NCI-H1092 (cell line): Measurements from ENCODE around the gene SCT.
"Not testable (repeated sequence)": the region's sequence is repeated elsewhere in the genome, so short reads cannot be mapped to it uniquely, and the experiment has no call there.

Experiments used
- DNase-seq: peaks from one replicate; lab custom pipeline; 2025; lab: John Stamatoyannopoulos, UW

Gene SCT, protein sequence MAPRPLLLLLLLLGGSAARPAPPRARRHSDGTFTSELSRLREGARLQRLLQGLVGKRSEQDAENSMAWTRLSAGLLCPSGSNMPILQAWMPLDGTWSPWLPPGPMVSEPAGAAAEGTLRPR

DNA sequence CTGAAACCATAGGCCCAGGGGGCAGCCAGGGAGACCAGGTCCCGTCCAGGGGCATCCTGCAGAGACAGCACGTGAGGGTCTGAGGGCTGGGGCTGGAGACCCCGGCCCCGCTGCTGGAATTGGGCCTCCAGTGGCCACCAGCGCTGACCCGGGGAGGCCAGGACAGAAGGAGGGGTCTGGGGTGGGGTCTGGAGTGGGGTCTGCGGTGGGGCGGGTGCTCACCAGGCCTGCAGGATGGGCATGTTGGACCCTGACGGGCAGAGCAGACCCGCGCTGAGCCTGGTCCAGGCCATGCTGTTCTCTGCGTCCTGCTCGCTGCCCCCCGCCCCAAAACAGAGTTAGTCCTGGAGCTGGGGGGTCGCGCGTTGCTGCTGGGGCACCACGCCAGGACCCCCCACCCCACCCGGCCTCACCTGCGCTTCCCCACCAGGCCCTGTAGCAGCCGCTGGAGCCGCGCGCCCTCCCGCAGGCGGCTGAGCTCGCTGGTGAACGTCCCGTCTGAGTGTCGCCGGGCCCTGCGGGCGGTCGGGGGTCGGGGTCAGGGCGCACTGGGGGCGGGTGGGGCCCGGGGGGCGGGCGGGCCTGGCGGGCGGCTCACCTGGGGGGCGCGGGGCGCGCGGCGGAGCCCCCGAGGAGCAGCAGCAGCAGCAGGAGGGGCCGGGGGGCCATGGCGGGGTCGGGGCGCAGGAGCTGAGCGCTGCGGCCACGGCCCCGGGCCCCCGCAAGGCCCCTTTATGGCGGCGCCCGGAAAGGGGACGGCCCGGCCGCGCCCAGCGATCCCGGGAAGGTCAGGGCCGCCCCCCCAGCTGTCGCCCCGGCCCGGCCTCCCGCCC is at the start of gene SCT:
SCT (minus strand) TSS at position 707 of the 833 bp plus-strand sequence; CDS start at position 669, 38 bp downstream.
- no peak for DNase-seq

DNA sequence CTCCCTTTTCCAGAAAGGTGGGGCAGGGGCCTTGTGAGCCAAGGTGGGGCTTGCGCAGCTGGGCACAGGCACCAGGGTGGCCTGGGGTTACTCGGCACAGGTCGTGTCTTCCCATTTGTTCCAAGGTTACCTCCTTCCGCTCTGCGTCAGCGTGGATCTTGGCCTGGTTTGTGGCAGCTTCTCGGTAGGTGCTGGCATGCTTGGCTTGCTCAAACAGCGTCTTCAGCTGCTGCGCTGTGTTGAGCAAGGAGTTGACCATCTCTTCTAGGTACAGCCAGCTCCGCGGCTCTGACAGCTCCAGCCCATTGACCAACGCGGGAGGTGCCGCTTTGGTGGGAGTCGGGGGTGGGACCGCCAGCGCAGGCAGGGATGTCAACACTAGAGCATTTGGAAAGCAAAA is 47.4 kb upstream of the SCT start:
- DNase-seq = no peak

DNA sequence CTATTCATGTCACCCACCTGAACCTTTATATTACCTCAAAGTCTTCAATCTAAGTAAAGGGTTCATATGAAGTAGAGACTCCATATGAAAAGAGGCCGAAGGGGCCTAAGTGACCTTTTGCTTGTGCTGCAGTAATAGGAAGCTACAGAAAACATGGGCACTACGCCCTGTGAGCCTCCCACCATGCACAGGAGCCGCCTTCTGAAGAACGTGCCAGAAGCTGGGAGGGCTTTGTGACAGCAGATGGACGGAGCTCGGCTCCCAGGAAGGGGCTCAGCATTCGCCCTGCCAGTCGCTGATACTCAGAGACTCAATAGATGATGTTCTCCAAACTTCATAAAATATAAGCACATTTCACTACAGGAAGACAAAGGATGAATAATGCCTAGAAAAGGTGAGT is 46.9 kb upstream of the SCT start:
- no peak for DNase-seq

DNA sequence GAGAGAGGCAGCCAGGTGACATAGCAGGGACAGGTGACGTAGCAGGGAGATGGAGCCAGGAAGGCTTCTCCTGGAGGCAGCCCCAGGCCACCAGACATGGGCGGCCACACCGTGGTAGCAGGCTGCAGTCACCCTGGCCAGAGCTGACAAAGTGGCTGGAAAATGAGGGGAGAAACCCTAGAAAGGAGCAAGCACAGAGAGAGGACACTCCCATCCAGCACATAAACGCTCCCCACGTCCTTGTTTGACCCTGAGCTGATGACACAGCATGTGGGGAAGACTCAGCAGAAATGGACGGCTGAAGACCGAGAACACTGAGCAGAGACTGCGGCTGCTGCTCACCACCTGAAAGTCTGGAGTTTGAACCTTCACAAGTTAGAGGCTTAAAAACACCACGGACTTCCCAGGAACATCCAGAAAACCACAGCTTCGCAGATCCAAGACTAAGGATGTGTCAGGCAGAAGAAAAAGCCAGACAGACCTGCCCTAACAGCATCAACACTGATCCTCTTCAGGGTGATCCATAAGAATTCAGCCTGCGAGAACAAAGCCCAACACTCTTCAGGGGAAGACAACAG is 38.8 kb upstream of the SCT start:
- no peak for DNase-seq

DNA sequence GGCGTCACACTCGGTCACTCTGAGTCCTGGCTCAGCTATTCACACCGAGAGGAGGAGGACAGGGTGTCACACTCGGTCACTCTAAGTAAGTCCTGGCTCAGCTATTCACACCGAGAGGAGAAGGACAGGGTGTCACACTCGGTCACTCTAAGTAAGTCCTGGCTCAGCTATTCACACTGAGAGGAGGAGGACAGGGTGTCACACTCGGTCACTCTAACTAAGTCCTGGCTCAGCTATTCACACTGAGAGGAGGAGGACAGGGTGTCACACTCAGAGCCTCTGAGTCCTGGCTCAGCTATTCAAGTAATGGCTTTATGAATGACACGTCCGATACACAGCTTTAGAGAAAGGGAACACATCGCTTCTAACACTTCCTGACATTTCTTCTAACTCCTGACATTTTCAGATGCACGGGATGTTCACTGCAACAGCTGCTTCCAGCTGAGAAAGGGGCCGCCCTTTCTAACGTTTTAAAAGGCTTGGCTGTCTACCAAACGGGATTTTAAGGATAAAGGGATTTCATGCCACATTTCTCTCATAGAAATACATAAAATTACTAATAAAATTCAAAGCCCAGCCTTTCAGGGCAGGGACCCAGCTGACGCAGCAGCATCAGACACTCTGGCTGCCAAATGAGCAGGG is 38.2 kb upstream of the SCT start:
- no peak for DNase-seq

DNA sequence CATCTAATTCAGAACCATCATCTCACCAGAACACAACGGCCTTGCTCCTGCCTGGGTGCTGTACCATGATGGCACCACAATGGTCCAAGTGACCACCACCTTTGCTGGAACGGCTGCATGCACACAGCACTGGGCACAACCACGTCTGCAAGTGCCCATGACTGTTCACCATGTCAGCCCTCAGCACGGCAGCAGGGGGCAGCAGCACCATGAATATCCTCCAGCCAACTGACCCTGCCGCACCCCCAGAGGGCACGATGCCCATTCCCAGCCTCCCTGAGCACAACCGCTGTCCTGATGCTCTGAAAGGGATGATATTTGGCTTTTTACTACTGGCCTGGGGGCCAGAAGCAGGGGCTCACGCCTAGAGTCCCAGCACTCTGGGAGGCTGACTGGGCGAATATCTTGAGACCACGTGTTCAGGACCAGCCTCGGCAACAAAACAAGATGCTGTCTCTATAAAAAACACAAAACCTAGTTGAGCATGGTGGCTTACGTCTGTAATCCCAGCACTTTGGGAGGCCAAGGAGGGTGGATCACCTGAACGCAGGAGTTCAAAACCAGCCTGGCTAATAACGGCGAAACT is 35.8 kb upstream of the SCT start:
- DNase-seq = no peak

DNA sequence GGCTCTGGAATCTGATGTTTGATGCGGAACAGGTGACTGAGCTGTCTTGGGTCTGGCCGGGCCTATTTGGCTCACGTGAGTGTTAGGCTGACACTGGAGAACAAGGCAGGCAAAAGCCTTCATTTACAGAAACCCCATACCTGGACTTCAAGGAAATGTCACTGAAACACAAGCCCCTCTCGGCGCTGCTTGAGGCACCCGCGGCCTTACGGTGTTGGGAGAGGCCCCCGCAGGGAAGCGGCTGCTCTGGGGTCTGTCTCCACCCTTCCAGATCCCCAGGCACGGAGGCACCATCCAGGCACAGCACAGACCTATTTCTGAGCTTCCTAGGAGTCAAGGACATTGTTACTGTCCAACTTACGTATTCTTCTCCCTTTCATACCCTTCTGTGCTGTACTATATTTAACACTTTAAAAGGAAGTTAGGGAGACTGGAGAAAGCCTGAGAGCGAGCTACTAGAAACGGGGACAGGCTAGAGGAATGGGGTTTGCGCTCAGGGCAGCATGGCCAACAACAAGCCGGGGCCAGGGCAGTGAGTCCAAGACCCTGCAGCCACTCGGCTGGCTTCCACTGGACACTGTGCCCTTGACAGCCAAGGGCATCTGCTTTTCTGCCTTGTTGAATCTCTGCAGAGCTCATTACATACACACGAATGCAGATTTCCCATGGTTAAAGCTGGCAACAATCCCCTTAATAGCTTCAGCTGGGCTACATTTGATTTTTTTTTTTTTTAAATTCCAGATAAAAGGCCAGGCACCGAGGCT is 33.9 kb upstream of the SCT start:
- DNase-seq = no peak

DNA sequence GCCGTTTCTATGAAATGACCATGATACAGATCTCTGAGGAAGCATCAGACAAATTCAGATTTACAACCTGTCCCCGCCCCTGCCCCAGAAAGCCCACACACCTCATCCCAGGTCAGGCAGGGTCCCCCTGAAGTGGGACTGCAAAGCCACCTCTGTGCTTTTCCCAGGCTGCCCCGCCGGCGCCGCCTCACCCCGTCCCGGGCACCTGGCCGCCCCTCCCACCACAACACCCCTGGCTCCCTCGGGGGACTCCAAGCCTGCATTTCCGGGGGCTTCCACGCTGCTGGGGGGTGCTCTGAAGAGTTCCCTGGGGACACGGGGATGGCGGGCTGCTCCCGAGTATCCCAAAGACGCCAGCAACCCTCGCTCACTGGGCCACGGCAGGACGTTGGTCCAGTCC is 33.3 kb upstream of the SCT start:
- no peak for DNase-seq

DNA sequence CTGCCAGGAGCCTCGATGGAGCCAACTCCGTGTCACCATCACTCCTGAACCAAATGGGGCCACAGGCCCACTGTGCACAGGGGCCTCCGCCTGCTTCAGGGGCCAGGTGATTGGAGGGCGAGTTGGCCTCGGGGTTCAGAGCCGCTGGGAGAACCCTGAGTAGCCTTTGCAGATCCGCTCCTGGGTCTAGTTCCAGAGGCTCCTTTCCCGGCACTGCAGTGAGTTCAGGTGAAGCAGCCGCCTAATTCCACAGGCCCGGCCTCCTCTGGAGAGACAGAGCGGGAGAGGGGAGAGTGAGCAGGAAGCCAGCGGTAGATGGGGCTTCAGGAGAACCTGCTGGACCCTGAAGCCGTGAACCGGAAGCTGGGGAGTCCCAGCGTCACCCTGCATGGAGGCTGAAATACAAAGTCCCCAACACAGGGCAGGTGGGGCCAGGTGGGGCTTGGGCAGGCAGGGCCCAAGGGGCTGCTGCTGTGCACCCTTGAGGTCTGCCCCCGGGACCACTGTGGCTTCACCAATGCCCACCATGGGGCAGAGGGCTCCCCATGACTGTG is 32.6 kb upstream of the SCT start:
- DNase-seq = no peak

DNA sequence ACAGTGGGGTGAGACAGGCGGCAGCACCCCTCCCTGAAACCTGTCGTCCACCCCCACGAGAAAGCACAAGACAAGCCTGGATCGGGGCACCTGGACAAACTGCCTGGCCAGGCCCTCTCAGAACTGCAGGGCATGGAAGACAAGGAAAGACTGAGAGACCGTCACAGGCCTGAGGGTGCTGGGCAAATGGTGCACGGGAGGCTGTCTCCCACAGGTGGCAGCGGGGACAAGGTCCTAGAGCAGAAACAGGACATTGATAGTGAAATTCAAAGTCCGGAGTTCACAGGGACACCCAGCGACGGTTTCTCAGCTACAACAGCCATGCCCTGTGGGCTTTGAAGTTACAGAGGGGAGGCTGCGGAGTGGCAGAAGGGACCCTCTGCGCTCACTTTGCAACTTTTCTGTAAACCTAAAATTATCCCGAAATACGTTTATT is 30.7 kb upstream of the SCT start:
- DNase-seq = no peak

DNA sequence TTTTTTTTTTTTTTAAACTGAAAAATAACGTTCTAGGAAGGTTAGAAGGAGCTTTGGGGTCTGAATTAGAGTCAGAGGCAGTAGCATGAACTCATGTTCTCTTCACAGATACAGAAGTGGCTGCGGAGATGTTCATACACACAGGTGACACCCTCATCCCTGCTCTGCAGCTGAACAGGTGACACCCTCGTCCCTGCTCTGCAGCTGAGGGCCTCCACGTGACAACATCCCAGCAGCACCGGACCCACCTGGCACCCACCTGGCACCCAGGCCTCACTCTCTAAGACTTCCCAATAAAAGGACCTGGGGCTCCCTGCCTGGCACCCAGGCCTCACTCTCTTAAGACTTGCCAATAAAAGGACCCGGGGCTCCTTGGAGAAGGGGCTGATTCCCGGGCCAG is 29.9 kb upstream of the SCT start:
- DNase-seq = no peak

DNA sequence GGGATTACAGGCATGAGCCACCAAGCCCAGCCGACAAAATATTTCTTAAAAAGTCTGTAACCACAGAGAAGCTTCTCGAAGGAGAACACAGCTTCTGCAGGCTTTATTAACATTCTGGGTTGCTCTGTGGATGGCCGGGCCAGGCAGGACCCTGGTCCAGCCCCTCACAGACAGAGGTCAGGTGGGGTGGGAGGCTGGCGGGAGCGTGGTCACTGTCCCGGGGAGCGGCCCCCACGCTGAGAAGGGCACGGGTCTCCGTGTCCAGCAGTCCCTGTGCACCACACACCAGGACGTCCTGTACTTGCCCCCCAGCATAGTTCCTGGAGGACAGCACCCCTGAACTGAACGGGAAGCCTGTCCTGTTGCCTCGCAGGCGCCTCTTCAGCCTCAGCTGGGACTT is 29.4 kb upstream of the SCT start:
- DNase-seq = no peak

DNA sequence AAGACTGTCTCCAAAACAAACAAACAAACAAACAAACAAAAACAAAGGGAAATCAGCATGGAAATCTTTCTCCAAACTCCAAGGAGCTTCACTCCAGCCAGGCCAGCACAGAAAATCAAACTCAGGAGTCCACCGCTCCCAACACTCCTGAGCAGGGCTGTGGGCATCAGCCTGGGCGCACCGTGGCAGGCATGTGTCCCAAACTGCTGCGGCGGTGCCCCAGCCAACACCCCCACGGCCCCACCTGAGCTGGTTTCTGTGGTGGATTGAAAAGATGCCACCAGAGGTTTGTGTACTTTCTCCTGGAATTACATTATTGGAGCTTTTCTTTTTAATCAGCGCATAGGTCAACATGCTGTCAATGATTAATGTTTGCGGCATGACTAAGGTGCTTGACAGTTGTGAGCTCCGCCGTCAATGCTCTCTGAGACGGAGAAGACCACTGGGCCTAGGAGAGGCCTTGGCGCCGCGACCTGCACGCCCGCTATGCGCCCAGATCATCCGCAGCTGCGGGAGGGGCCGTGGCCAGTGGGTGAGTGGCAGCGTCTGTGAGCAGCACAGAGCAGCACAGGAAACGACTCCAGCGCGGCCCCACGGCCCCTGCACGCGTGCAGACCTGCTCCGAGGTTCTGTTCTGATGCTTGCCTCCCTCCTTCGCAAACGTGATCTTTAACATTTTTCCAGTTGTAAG is 28.2 kb upstream of the SCT start:
- DNase-seq = no peak

DNA sequence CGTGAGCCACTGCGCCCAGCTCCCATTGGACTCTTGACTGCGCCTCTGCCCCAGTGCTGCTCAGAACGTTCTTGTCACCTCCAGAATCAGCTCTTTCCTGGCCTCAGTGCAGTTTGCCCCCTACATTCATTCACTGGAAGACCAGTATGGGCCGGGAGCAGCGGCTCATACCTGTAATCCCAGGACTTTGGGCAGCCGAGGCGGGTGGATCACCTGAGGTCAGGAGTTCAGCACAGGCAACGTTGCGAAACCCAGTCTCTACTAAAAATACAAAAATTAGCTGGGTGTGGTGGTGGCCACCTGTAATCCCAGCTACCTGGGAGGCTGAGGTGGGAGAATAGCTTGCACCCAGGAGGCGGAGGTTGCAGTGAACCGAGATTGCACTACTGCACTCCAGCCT is 27.5 kb upstream of the SCT start:
- not testable (repeated sequence) for DNase-seq

DNA sequence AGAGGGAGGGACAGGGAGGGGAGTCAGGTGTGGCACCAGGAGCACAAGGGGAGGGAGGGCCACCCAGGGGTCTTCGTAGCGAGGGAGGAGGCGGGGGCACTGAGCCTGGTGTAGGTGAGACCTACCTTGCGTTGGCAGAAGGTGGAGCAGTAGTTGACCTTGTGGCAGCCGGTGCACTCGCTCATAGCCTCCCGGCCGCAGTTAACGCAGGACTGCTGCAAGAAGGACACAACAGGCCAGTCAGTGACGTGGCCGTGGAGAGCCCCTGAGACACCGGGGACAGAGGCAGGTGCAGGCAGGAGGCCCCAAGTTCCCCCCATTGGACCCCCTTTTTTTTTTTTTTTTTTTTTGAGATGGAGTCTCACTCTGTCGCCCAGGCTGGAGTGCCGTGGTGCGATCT is 26.9 kb upstream of the SCT start:
- no peak for DNase-seq

DNA sequence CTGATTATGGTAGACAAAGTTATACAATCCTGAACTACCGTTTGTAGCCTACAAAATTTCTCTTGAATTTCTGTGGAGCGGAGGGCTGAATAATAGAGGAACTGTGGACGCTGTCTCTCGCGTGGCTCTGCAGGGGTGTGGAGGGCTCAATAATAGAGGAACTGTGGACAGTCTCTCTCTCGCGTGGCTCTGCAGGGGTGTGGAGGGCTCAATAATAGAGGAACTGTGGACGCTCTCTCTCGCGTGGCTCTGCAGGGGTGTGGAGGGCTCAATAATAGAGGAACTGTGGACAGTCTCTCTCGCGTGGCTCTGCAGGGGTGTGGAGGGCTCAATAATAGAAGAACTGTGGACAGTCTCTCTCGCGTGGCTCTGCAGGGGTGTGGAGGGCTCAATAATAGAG is 26.2 kb upstream of the SCT start:
- not testable (repeated sequence) for DNase-seq

DNA sequence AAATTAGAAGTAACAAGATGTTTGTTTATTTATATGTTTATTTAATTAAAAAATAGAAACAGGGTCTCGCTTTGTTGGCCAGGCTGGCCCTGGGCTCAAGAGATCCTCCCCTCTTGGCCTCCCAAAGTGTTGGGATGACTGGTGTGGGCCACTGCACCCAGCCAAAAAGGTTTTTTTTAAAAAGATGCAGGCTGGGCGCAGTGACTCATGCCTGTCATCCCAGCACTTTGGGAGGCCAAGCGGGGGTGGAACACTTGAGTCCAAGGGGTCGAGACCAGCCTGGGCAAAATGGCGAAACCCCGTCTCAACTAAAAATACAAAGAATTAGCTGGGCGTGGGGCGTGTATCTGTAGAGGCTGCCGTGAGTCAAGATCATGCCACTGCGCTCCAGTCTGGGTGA is 23.5 kb upstream of the SCT start:
- no peak for DNase-seq

DNA sequence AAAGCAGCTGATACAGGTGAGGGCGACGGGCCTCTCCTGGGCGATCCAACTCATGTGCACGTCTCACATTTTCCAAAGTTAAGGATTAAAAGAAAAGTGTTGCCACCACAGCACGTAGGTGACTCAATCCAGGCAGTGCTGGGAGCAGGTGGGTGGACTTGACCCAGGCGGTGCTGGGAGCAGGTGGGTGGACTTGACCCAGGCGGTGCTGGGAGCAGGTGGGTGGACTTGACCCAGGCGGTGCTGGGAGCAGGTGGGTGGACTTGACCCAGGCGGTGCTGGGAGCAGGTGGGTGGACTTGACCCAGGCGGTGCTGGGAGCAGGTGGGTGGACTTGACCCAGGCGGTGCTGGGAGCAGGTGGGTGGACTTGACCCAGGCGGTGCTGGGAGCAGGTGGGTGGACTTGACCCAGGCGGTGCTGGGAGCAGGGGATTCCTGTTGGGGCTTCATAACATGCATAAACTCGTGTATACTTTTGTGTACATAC is 20.7 kb upstream of the SCT start:
- DNase-seq = not testable (repeated sequence)

DNA sequence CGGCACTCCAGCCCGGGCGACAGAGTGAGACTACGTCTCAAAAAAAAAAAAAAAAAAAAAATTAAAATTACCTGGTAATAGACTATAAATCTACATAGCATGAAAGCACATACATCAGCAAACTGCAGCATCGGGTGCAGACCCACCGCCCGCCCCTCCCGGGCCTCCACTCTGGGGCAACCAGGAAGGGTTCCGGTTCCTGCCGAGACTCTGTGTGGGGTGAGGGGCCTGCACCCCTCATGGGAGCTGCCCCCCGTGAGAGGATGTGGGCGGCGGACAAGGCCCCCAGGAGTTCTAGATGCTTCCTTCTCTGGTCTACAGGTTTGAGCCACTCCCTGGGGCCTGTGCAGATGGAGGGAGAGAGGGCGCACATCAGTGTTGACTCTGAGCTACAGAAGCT is 19.2 kb upstream of the SCT start:
- DNase-seq = no peak

DNA sequence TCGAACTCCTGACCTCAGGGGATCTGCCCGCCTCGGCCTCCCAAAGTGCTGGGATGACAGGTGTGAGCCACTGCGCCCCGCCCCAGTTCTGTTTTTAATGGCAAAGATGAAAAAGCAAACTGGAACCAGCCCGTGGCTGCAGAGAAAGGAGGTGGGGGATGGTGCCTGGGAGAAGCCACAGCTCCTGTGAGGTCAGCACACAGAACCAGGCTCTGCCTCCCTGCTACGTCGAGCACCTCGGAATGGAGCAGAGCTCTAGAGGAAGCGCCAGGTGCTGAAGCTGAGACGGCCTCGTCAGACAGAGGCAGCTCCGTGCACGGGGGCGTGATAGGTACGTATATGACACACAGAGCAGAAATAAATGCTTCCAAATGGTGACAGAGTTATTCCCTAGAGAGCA is 18.6 kb upstream of the SCT start:
- no peak for DNase-seq
